NCI-H2196 treated with DMSO at 0.1 percent for 48 hours (cell line): ENCODE data around the gene CCDC47.
"Not testable (repeated sequence)": the region's sequence is repeated elsewhere in the genome, so short reads cannot be mapped to it uniquely, and the experiment has no call there.

Experiments
- DNase-seq: peaks from one replicate; lab custom pipeline; 2025; ENCODE audit not compliant: unreplicated experiment; lab: John Stamatoyannopoulos, UW

CCDC47 gene

GRCh38 chr17:63740464-63741142, 32.8 kb downstream of the CCDC47 start:
- no peak for DNase-seq

GRCh38 chr17:63735691-63736090, 37.7 kb downstream of the CCDC47 start:
- DNase-seq, result no peak

- DNase-seq, result no peak
Observed at GRCh38 chr17:63722403-63722802, 51.0 kb downstream of the CCDC47 start.

GRCh38 chr17:63720194-63720593, 53.2 kb downstream of the CCDC47 start:
- not testable (repeated sequence) for DNase-seq

GRCh38 chr17:63718988-63719387, 54.4 kb downstream of the CCDC47 start:
- no peak for DNase-seq

- no peak for DNase-seq
Observed at GRCh38 chr17:63716426-63716825, 57.0 kb downstream of the CCDC47 start.

GRCh38 chr17:63714550-63715277, 58.7 kb downstream of the CCDC47 start:
- no peak for DNase-seq

GRCh38 chr17:63709110-63709509, 64.3 kb downstream of the CCDC47 start:
- no peak for DNase-seq

GRCh38 chr17:63707151-63707550, 66.2 kb downstream of the CCDC47 start:
- DNase-seq, result no peak

- DNase-seq, result no peak
Observed at GRCh38 chr17:63706336-63707082, 66.9 kb downstream of the CCDC47 start.

- no peak for DNase-seq
Observed at GRCh38 chr17:63705657-63706056, 67.7 kb downstream of the CCDC47 start.

- no peak for DNase-seq
Observed at GRCh38 chr17:63704836-63705235, 68.6 kb downstream of the CCDC47 start.

GRCh38 chr17:63704259-63704576, 69.2 kb downstream of the CCDC47 start:
- DNase-seq, result no peak

- no peak for DNase-seq
Observed at GRCh38 chr17:63703556-63704258, 69.7 kb downstream of the CCDC47 start.

GRCh38 chr17:63703029-63703428, 70.4 kb downstream of the CCDC47 start:
- DNase-seq, result no peak

GRCh38 chr17:63702721-63703015, 70.7 kb downstream of the CCDC47 start:
- DNase-seq, result no peak

- DNase-seq, result no peak
Observed at GRCh38 chr17:63701868-63702720, 71.3 kb downstream of the CCDC47 start.

- DNase-seq, result no peak
Observed at GRCh38 chr17:63701456-63701820, 72.0 kb downstream of the CCDC47 start.

- DNase-seq, result no peak
Observed at GRCh38 chr17:63700528-63701455, 72.6 kb downstream of the CCDC47 start.
